C4-2B (cell line): ENCODE measurements around the gene REC114.

Source experiments
- ZFX ChIP-seq: fragments of 450-650 bp; IDR thresholded peaks from 2 replicates; pipeline ENCODE4 v1.6.1; 2017
- TF ChIP-seq, protein P1 (sequence below): fragments of 450-650 bp; conservative IDR thresholded peaks from 2 replicates; pipeline ENCODE4 v1.5.1; 2017; ENCODE audit warnings: mild to moderate bottlenecking

DNA sequence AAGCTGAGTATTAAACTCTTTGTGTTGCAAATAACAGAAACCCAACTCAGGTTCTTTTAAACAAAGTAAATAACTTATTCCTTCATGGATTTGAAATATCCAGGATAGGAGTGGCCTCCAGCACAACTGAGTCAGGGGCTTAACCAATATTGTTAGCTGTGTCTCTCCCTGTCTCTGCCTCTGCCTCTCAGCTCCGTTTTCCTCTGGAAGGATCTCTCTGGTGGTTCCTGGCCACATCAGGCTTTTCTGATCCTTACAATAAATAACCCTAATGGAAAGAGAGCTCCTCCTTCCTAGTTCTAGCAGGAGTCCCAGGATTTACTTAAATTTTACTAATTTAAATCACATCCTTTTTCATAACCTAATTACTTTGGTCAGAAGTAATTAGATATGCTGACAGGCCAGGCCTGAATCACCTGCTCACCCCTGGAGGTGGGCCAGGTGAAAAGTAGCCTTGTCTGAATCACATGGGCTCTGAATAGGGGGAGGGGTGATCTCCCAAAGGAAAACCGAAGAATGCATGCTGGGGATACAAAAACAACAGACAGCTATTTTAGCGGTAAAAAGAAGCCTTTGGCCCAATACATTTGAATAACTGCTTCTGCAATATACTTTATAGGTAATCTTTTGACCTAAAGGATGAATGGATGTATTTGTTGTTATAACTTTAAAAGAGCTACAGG is 75.4 kb downstream of the REC114 start:
- TF ChIP-seq, protein P1, sequence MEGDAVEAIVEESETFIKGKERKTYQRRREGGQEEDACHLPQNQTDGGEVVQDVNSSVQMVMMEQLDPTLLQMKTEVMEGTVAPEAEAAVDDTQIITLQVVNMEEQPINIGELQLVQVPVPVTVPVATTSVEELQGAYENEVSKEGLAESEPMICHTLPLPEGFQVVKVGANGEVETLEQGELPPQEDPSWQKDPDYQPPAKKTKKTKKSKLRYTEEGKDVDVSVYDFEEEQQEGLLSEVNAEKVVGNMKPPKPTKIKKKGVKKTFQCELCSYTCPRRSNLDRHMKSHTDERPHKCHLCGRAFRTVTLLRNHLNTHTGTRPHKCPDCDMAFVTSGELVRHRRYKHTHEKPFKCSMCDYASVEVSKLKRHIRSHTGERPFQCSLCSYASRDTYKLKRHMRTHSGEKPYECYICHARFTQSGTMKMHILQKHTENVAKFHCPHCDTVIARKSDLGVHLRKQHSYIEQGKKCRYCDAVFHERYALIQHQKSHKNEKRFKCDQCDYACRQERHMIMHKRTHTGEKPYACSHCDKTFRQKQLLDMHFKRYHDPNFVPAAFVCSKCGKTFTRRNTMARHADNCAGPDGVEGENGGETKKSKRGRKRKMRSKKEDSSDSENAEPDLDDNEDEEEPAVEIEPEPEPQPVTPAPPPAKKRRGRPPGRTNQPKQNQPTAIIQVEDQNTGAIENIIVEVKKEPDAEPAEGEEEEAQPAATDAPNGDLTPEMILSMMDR = no peak
- no peak for TF ChIP-seq ZFX
